GM19397 (cell line): Measurements from ENCODE around the gene SLC44A2.

Experiments used
- ATAC-seq: cut with Tn5 transposase; IDR thresholded peaks from one replicate; pipeline ENCODE4 v1.9.1; 2021; ENCODE audit warnings: mild to moderate bottlenecking, moderate library complexity; ENCODE audit not compliant: unreplicated experiment

Gene SLC44A2

GRCh38 chr19:10615429-10616023 lies 9.8 kb upstream of the SLC44A2 start:
- ATAC-seq: no peak

GRCh38 chr19:10617409-10618121 lies 7.8 kb upstream of the SLC44A2 start:
- no peak for ATAC-seq

GRCh38 chr19:10618846-10619245 lies 6.5 kb upstream of the SLC44A2 start:
- no peak for ATAC-seq

- no peak for ATAC-seq
Observed at GRCh38 chr19:10620786-10621185, 4.6 kb upstream of the SLC44A2 start.

GRCh38 chr19:10621966-10622365 lies 3.4 kb upstream of the SLC44A2 start:
- no peak for ATAC-seq

- ATAC-seq: no peak
Observed at GRCh38 chr19:10624585-10624984, 768 bp upstream of the SLC44A2 start.

- no peak for ATAC-seq
Observed at GRCh38 chr19:10625762-10626138, 397 bp downstream of the SLC44A2 start.

- no peak for ATAC-seq
Observed at GRCh38 chr19:10631874-10632273, 6.5 kb downstream of the SLC44A2 start.

GRCh38 chr19:10634430-10634829 lies 9.1 kb downstream of the SLC44A2 start:
- no peak for ATAC-seq

- no peak for ATAC-seq
Observed at GRCh38 chr19:10634963-10635362, 9.6 kb downstream of the SLC44A2 start.

- no peak for ATAC-seq
Observed at GRCh38 chr19:10636304-10636972, 11.1 kb downstream of the SLC44A2 start.

- ATAC-seq: no peak
Observed at GRCh38 chr19:10637894-10638293, 12.5 kb downstream of the SLC44A2 start.

- ATAC-seq: no peak
Observed at GRCh38 chr19:10639836-10640235, 14.5 kb downstream of the SLC44A2 start.

GRCh38 chr19:10640361-10640760 lies 15.0 kb downstream of the SLC44A2 start:
- no peak for ATAC-seq

GRCh38 chr19:10641248-10641647 lies 15.9 kb downstream of the SLC44A2 start:
- no peak for ATAC-seq

GRCh38 chr19:10642473-10643171 lies 17.3 kb downstream of the SLC44A2 start:
- no peak for ATAC-seq

- ATAC-seq: no peak
Observed at GRCh38 chr19:10643172-10643967, 18.0 kb downstream of the SLC44A2 start.

- ATAC-seq: no peak
Observed at GRCh38 chr19:10643968-10644259, 18.6 kb downstream of the SLC44A2 start.

- ATAC-seq: no peak
Observed at GRCh38 chr19:10644260-10645007, 19.1 kb downstream of the SLC44A2 start.

GRCh38 chr19:10646456-10647159 lies 21.3 kb downstream of the SLC44A2 start:
- no peak for ATAC-seq
